GM12892 (cell line): ENCODE results near the gene KCNMB2.

ENCODE experiments used
- POLR2A ChIP-seq: IDR thresholded peaks from 2 replicates; pipeline ENCODE4 v1.6.1; 2011; ENCODE audit warnings: low read depth, low read length, control low read depth
- TAF1 ChIP-seq: IDR thresholded peaks from 2 replicates; pipeline ENCODE4 v1.6.1; 2011; ENCODE audit warnings: low read depth, mild to moderate bottlenecking, control low read depth, low read length, borderline replicate concordance

DNA sequence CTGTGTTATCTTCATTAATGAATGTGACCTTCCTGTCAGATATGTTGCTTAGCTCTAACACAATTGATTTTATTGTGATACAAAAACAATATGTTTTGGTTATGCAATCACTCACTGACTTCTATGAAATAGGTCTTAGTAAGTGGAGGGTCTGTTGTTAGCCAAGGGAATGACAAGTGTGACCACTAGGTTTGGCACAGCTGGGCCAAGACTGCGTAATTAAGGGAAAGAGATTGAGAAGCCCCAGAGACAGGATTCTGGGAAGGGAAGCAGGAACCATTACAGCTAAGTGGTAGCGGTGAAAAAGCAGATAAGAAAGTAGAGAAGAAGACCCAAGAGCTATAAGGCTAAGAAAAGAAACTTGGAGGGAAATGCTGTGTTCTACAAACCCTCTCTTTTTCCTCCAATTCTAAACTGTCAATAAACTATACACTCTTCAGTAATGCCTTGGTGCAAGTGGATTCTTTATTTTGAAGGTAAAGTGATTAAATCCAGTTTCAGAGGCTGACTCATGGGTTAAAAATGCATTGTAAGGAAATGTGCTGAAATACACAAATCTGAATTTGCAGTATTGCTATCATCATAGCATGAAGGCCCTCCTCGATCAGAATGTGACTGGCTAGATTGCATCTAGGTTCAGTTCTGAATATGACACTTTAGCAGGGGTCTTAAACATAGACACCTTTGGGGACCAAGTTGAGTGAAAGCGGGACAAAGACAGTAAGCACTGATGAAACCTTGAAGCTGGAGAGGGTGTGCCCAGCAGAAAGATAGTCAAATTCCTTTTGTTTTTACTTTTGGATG lies 26.1 kb downstream of the KCNMB2 start:
- TF ChIP-seq POLR2A (no peak), TAF1 (no peak)
